SK-N-SH treated with all-trans-retinoic acid at 6 μM for 48 hours (cell line): ENCODE results near the gene NSMF.

Source experiments
- BACH2 ChIP-seq: fragments of 250-450 bp; sonication (Bioruptor Pico); IDR thresholded peaks from 2 replicates; pipeline ENCODE4 v1.9.0; 2021; ENCODE audit warnings: mild to moderate bottlenecking, borderline replicate concordance
- CREB5 ChIP-seq: fragments of 250-450 bp; sonication (Bioruptor Pico); IDR thresholded peaks from 2 replicates; pipeline ENCODE4 v1.5.1; 2020; ENCODE audit warnings: low read depth, mild to moderate bottlenecking, moderate library complexity
- ISL1 ChIP-seq: fragments of 250-450 bp; sonication (Bioruptor Pico); IDR thresholded peaks from 2 replicates; pipeline ENCODE4 v2.1.2; 2022; ENCODE audit warnings: mild to moderate bottlenecking, moderate library complexity
- OSR1 ChIP-seq: fragments of 250-450 bp; sonication (Bioruptor Pico); IDR thresholded peaks from 2 replicates; pipeline ENCODE4 v1.8.0; 2022; ENCODE audit warnings: moderate library complexity, mild to moderate bottlenecking, inconsistent platforms
- PATZ1 ChIP-seq: fragments of 250-450 bp; sonication (Bioruptor Pico); IDR thresholded peaks from 2 replicates; pipeline ENCODE4 v1.8.0; 2020; ENCODE audit warnings: mild to moderate bottlenecking, moderate library complexity, borderline replicate concordance
- PPARA ChIP-seq: fragments of 250-450 bp; sonication (Bioruptor Pico); IDR thresholded peaks from 2 replicates; pipeline ENCODE4 v1.5.0; 2020; ENCODE audit warnings: mild to moderate bottlenecking, borderline replicate concordance
- RARB ChIP-seq: fragments of 250-450 bp; sonication (Bioruptor Pico); IDR thresholded peaks from 2 replicates; pipeline ENCODE4 v1.8.0; 2021; ENCODE audit warnings: mild to moderate bottlenecking, moderate library complexity
- SNAI2 ChIP-seq: fragments of 250-450 bp; sonication (Bioruptor Pico); IDR thresholded peaks from 2 replicates; pipeline ENCODE4 v1.5.0; 2020; ENCODE audit warnings: mild to moderate bottlenecking, moderate library complexity
- TCF4 ChIP-seq: fragments of 250-450 bp; sonication (Bioruptor Pico); IDR thresholded peaks from 2 replicates; pipeline ENCODE4 v1.8.0; 2021; ENCODE audit warnings: mild to moderate bottlenecking, moderate library complexity, borderline replicate concordance
- TSHZ2 ChIP-seq: fragments of 250-450 bp; sonication (Bioruptor Pico); IDR thresholded peaks from 2 replicates; pipeline ENCODE4 v1.5.0; 2020; ENCODE audit warnings: mild to moderate bottlenecking, moderate library complexity
- ZC3H10 ChIP-seq: fragments of 250-450 bp; sonication (Bioruptor Pico); IDR thresholded peaks from 2 replicates; pipeline ENCODE4 v1.5.1; 2021; ENCODE audit warnings: mild to moderate bottlenecking, moderate library complexity
- ZFP3 ChIP-seq: fragments of 250-450 bp; sonication (Bioruptor Pico); IDR thresholded peaks from 2 replicates; pipeline ENCODE4 v1.5.0; 2020; ENCODE audit warnings: mild to moderate bottlenecking, moderate library complexity
- ZFP30 ChIP-seq: fragments of 450-650 bp; formaldehyde crosslinking; IDR thresholded peaks from 2 replicates; pipeline ENCODE4 v1.5.0; 2022; ENCODE audit warnings: mild to moderate bottlenecking, moderate library complexity
- ZNF8 ChIP-seq: fragments of 450-650 bp; formaldehyde crosslinking; IDR thresholded peaks from 2 replicates; pipeline ENCODE4 v1.5.0; 2020; ENCODE audit warnings: mild to moderate bottlenecking, moderate library complexity

- TF ChIP-seq CREB5 (no peak), PATZ1 (CRISPR knock-in tag) (no peak), RARB (CRISPR knock-in tag) (no peak), ZFP30 (CRISPR knock-in tag) (no peak), TCF4 (CRISPR knock-in tag) (no peak), PPARA (CRISPR knock-in tag) (no peak), ISL1 (CRISPR knock-in tag) (no peak), BACH2 (CRISPR knock-in tag) (no peak), SNAI2 (CRISPR knock-in tag) (no peak), OSR1 (CRISPR knock-in tag) (no peak), ZC3H10 (CRISPR knock-in tag) (no peak), TSHZ2 (CRISPR knock-in tag) (no peak), ZFP3 (CRISPR knock-in tag) (no peak), ZNF8 (CRISPR knock-in tag) (no peak)
Observed at GRCh38 chr9:137435381-137435891, 23.7 kb downstream of the NSMF start.
